A549 treated with AZD9567 at 1 μM for 4 hours (cell line): ENCODE measurements around the gene FGD1. TPM values are rescaled to one million over a fixed set of nuclear protein-coding genes. Genes with fewer than 3 reads are reported as not detected.

Source experiments
- total RNA-seq: library from RNA; stranded (reverse); fragments of 200-300 nt; extraction: Qiagen RNA extraction; gene quantifications from 5 replicates; pipeline ENCODE4 v1.2.3, GENCODE V29; 2022; ENCODE audit not compliant: insufficient read depth

FGD1 gene
- total RNA-seq: 5.2 to 6.7 TPM (median 5.6 TPM) in 5 replicates

GRCh38 chrX:54495814-54496516, at the start of gene FGD1:
Gene FGD1, minus strand, starts transcription at chrX:54496234. Its CDS starts 802 bp downstream, at chrX:54495432.

GRCh38 chrX:54529552-54530356, 33.7 kb upstream of the FGD1 start, which contains the start of gene GNL3L:
Gene GNL3L, plus strand, starts transcription at chrX:54530219. Its CDS starts 2,348 bp downstream, at chrX:54532567.

GRCh38 chrX:54439960-54440871, 55.8 kb downstream of the FGD1 start, which contains the start of gene TSR2:
Gene TSR2, plus strand, starts transcription at chrX:54440404. Its CDS starts 18 bp downstream, at chrX:54440422.

Other genes with a start within 250 kb of the FGD1 start
- 0.02 to 0.13 TPM (median 0.05 TPM) in 4 of 5 replicates, not detected in the other for gene WNK3, start 138.2 kb downstream of the FGD1 start, total RNA-seq
- gene TSR2, start 55.8 kb downstream of the FGD1 start, total RNA-seq: 50.1 to 57.3 TPM (median 52.1 TPM) in 5 replicates
- gene GNL3L, start 34.0 kb upstream of the FGD1 start, total RNA-seq: 16.5 to 18.1 TPM (median 17.1 TPM) in 5 replicates